Fibroblast of lung (primary cell): ENCODE data around the gene IGF2R.

Experiments used
- EZH2 ChIP-seq: IDR thresholded peaks from 2 replicates; pipeline ENCODE4 v1.5.1; 2012; ENCODE audit warnings: low read length, control low read depth, mild to moderate bottlenecking; ENCODE audit errors: missing control alignments
- TF ChIP-seq, protein P1 (sequence below), 2 donors: IDR thresholded peaks in 1 of 2; conservative IDR thresholded peaks in 1 of 2; 1 replicate in 1 of 2; 2 replicates in 1 of 2; pipeline ENCODE4 v1.5.1; 2011 to 2012; ENCODE audit warnings: low read length in 2 of 2, control low read depth in 1 of 2, inconsistent platforms in 1 of 2, low read depth in 1 of 2, mild to moderate bottlenecking in 1 of 2

DNA sequence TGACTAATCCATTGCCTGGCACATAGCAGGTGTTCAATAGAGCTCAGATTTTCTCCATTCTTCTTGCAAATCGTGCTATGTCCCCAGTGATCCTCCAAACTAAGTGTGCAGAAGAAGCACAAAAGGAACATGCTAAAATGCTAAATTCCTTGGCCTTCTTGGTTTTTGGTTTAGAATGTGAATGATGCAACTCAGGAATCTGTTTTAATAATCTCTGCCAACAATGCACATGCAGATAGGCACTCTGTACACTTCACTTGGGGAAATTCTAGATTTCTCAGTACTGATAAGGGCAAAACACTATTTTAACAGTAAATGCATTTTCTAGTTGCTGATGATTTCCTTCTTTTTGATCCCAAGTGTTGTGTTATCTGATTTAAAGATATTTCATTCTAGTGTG, 188.0 kb downstream of the IGF2R start:
- TF ChIP-seq, protein P1, sequence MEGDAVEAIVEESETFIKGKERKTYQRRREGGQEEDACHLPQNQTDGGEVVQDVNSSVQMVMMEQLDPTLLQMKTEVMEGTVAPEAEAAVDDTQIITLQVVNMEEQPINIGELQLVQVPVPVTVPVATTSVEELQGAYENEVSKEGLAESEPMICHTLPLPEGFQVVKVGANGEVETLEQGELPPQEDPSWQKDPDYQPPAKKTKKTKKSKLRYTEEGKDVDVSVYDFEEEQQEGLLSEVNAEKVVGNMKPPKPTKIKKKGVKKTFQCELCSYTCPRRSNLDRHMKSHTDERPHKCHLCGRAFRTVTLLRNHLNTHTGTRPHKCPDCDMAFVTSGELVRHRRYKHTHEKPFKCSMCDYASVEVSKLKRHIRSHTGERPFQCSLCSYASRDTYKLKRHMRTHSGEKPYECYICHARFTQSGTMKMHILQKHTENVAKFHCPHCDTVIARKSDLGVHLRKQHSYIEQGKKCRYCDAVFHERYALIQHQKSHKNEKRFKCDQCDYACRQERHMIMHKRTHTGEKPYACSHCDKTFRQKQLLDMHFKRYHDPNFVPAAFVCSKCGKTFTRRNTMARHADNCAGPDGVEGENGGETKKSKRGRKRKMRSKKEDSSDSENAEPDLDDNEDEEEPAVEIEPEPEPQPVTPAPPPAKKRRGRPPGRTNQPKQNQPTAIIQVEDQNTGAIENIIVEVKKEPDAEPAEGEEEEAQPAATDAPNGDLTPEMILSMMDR (conservative IDR thresholded peaks at IDR 0.05 in 1 of 2, IDR thresholded peaks at IDR 0.05 in 1 of 2; ENCODE audit: low read depth in 1 of 2, low read length in 2 of 2): no peak
- TF ChIP-seq EZH2: no peak
